Measurements from ENCODE around the gene CLECL1. TPM values are rescaled to one million over a fixed set of nuclear protein-coding genes. Genes with fewer than 3 reads are reported as not detected.

CLECL1 gene
- total and polyA plus RNA-seq, 3 donors from 2014 or later, result 1.4 TPM; not detected in 2

DNA sequence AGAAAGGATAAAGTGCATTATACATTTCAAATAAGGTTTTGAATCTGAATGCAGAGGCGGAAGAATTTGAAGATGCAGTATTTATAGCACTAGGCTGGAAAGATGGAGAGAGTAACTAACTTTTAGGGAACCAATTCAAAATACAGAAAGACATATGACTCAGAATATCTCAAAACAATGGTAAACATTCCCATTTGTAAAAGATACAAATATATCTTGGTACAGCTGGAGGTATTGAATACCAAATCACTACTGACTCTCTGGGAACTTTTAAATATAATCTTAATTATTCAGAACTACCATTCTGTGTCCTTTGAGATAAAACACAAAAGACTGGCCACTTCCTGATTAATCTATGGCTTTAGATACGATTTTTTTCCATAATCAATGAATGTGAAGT is 22.7 kb upstream of the CLECL1 start:
- WGBS, 2 donors, result 83 to 88% methylated on average over 2 of the region's 2 CpGs
- Histone ChIP-seq H3K27ac (no peak overlapping the region), H3K27me3 (no peaks in the 10 kb centered on the region), H3K4me3 (no peak overlapping the region), H3K36me3 (ENCODE audit: low read depth, missing control alignments) (no peaks in the 10 kb centered on the region), H3K4me1 (no peaks in the 10 kb centered on the region), H3K9me3 (no peaks in the 10 kb centered on the region)
- intact Hi-C loops (cut with DNase I; ENCODE audit: low total_unique reads), result no loop called here
- no peak for DNase-seq
- TF ChIP-seq POLR2A (IDR thresholded peaks at IDR 0.05), result no peak
- TF ChIP-seq, protein P1, sequence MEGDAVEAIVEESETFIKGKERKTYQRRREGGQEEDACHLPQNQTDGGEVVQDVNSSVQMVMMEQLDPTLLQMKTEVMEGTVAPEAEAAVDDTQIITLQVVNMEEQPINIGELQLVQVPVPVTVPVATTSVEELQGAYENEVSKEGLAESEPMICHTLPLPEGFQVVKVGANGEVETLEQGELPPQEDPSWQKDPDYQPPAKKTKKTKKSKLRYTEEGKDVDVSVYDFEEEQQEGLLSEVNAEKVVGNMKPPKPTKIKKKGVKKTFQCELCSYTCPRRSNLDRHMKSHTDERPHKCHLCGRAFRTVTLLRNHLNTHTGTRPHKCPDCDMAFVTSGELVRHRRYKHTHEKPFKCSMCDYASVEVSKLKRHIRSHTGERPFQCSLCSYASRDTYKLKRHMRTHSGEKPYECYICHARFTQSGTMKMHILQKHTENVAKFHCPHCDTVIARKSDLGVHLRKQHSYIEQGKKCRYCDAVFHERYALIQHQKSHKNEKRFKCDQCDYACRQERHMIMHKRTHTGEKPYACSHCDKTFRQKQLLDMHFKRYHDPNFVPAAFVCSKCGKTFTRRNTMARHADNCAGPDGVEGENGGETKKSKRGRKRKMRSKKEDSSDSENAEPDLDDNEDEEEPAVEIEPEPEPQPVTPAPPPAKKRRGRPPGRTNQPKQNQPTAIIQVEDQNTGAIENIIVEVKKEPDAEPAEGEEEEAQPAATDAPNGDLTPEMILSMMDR (IDR thresholded peaks at IDR 0.05), result no peak

DNA sequence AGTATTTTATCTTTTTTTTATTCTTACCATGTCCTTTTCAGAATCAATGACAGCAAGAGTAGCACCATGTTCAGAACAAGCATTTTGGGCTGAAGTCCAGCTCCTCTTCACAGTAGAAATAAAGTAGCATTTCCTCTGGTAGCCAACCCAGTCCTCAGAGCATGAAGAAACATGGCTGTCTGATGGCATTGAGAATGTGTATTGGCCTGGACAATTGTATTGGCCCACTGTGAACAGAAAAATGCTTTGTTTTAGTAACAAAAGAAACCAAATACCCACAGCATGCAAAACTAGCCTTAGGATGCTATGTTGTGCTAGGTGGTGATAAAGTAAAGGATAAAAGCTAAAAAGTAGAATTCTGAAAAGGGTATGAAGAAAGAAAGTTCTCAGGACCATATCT is 22.1 kb upstream of the CLECL1 start:
- H3K27me3 ChIP-seq, result no peaks in the 10 kb centered on the region
- H3K4me3 ChIP-seq, result no peak overlapping the region
- no peaks in the 10 kb centered on the region for H3K9me3 ChIP-seq
- intact Hi-C loops (cut with DNase I; ENCODE audit: low total_unique reads), result no loop called here
- no peaks in the 10 kb centered on the region for H3K4me1 ChIP-seq
- no peak for TF ChIP-seq POLR2A (IDR thresholded peaks at IDR 0.05)
- TF ChIP-seq, protein P1 (IDR thresholded peaks at IDR 0.05), result no peak
- H3K36me3 ChIP-seq (ENCODE audit: low read depth, missing control alignments), result no peaks in the 10 kb centered on the region
- no peak overlapping the region for H3K27ac ChIP-seq
- DNase-seq, result no peak

DNA sequence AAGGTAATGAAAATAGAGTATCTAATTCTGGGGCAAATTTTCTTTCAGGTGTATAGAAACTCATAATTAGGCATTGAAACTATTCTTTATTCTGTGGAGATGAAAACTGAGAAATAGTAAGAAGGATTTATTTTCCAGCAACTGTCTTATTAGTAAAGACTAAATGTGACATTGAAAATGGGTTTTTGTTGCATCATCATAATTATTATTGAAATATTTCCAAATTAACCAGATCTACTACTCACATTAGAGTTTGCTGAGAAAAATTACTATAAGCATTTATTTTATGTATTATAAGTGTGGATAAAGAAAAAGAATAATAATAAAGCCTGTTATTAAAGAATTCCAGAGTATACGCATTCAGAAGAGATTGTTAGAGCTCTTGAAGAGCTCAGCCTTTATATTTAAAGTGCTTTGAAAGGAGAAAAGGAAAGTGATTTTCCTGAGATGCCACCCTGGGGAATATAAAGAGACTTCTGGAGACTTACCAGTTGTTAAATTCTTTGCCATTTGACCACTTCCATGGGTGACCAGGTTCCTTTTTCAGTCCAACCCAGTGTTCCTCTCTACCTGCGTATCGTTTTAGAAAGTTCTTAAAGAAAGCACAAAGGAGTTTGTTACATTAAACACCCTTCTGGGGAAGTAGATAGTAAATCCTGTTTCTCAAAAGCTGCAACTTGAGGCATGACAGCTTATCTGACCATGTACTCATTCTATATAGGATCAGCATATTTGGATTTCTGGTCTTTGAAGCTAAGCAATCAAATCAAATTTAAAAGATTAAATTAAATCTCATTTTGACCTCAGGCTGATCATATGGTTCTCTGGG is 21.4 kb upstream of the CLECL1 start:
- DNase-seq, result no peak
- intact Hi-C loops (cut with DNase I; ENCODE audit: low total_unique reads), result no loop called here
- Histone ChIP-seq H3K36me3 (ENCODE audit: low read depth, missing control alignments) (no peaks in the 10 kb centered on the region), H3K27ac (no peak overlapping the region), H3K4me3 (no peak overlapping the region), H3K4me1 (no peaks in the 10 kb centered on the region), H3K27me3 (no peaks in the 10 kb centered on the region), H3K9me3 (no peaks in the 10 kb centered on the region)
- TF ChIP-seq, protein P1 (IDR thresholded peaks at IDR 0.05), result no peak
- no peak for TF ChIP-seq POLR2A (IDR thresholded peaks at IDR 0.05)
- WGBS, 2 donors, result 77 to 86% methylated on average over 3 of the region's 3 CpGs

DNA sequence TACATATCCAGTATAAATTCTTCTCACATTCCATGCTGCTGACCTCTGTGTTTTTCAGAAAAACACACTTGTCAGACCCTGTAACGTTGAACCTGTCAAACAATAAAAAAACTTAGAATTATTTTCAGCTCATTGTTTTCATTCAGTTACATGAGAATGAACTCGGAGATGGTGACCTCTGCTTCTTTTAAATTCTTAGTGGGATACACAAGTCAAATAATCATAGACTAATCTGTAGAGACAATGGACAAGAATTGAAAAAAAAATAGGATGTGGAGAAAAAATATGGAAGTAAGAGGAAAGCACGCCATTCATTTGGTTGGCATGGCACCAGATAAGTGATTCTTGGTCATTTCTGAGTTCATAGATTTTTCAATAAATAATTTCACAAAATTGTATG is 20.6 kb upstream of the CLECL1 start:
- intact Hi-C loops (cut with DNase I; ENCODE audit: low total_unique reads), result no loop called here

More for the DNA sequence above, 20.6 kb upstream of the CLECL1 start:
- H3K27ac ChIP-seq, result no peak overlapping the region
- H3K36me3 ChIP-seq (ENCODE audit: low read depth, missing control alignments), result no peaks in the 10 kb centered on the region
- no peaks in the 10 kb centered on the region for H3K9me3 ChIP-seq
- H3K27me3 ChIP-seq, result no peaks in the 10 kb centered on the region
- H3K4me3 ChIP-seq, result no peak overlapping the region
- 77 to 82% methylated on average over 3 of the region's 3 CpGs for WGBS, 2 donors
- TF ChIP-seq, protein P1 (IDR thresholded peaks at IDR 0.05), result no peak
- TF ChIP-seq POLR2A (IDR thresholded peaks at IDR 0.05), result no peak
- H3K4me1 ChIP-seq, result no peaks in the 10 kb centered on the region
- no peak for DNase-seq
